Central memory CD8-positive, alpha-beta T cell (primary cell): ENCODE results near the gene OR11L1.

Experiments used
- ATAC-seq: fragments of 150-1000 bp; cut with Tn5 transposase; replicated peaks from 2 replicates; pipeline ENCODE4 v1.10.0; 2022; ENCODE audit warnings: mild to moderate bottlenecking, moderate FRiP score, moderate number of reproducible peaks; ENCODE audit not compliant: poor library complexity, severe bottlenecking; ENCODE audit errors: extremely low read depth
- DNase-seq, 2 donors: peaks; one replicate each; pipeline ENCODE4 v3.0.0; 2021; ENCODE audit warnings: low spot score in 2 of 2
- H3K27ac Mint-ChIP-seq: one replicate; pipeline ENCODE4 v1.8.0; 2022; ENCODE audit warnings: low read depth, mild to moderate bottlenecking, moderate library complexity, mixed read lengths
- H3K27me3 Mint-ChIP-seq: one replicate; pipeline ENCODE4 v1.8.0; 2022; ENCODE audit warnings: mixed read lengths
- H3K36me3 Mint-ChIP-seq: one replicate; pipeline ENCODE4 v1.8.0; 2022; ENCODE audit warnings: mild to moderate bottlenecking, moderate library complexity, mixed read lengths; ENCODE audit not compliant: insufficient read depth
- H3K4me1 Mint-ChIP-seq: one replicate; pipeline ENCODE4 v1.8.0; 2022; ENCODE audit warnings: mixed read lengths
- H3K4me3 Mint-ChIP-seq: one replicate; pipeline ENCODE4 v1.8.0; 2022; ENCODE audit warnings: mild to moderate bottlenecking, moderate library complexity, mixed read lengths
- H3K9me3 Mint-ChIP-seq: one replicate; pipeline ENCODE4 v1.8.0; 2022; ENCODE audit warnings: mixed read lengths

OR11L1 gene

GRCh38 chr1:247845693-247846017 lies 4.0 kb upstream of the OR11L1 start:
- no peaks in the 10 kb centered on the region for H3K9me3 Mint-ChIP-seq
- DNase-seq (no peak), ATAC-seq (no peak)
- no peaks in the 10 kb centered on the region for H3K4me1 Mint-ChIP-seq
- no peak overlapping the region for H3K27ac Mint-ChIP-seq
- no peaks in the 10 kb centered on the region for H3K27me3 Mint-ChIP-seq
- no peak overlapping the region for H3K4me3 Mint-ChIP-seq
- H3K36me3 Mint-ChIP-seq = no peaks in the 10 kb centered on the region

GRCh38 chr1:247845011-247845692 lies 3.5 kb upstream of the OR11L1 start:
- H3K36me3 Mint-ChIP-seq = no peaks in the 10 kb centered on the region
- DNase-seq (no peak), ATAC-seq (no peak)
- H3K27me3 Mint-ChIP-seq = no peaks in the 10 kb centered on the region
- no peak overlapping the region for H3K4me3 Mint-ChIP-seq
- no peak overlapping the region for H3K27ac Mint-ChIP-seq
- no peaks in the 10 kb centered on the region for H3K9me3 Mint-ChIP-seq
- H3K4me1 Mint-ChIP-seq = no peaks in the 10 kb centered on the region

GRCh38 chr1:247843411-247843810 lies 1.7 kb upstream of the OR11L1 start:
- Mint-ChIP-seq H3K36me3 (no peaks in the 10 kb centered on the region), H3K27ac (no peak overlapping the region), H3K4me1 (no peaks in the 10 kb centered on the region), H3K4me3 (no peak overlapping the region), H3K9me3 (peaks cover 5% of the 10 kb centered on the region), H3K27me3 (no peaks in the 10 kb centered on the region)
- no peak for ATAC-seq
- no peak for DNase-seq

- DNase-seq (no peak), ATAC-seq (no peak)
- Mint-ChIP-seq H3K27me3 (no peaks in the 10 kb centered on the region), H3K4me1 (no peaks in the 10 kb centered on the region), H3K27ac (no peak overlapping the region), H3K9me3 (peaks cover 10% of the 10 kb centered on the region), H3K36me3 (no peaks in the 10 kb centered on the region), H3K4me3 (no peak overlapping the region)
These were observed 878 bp downstream of the OR11L1 start for GRCh38 chr1:247840818-247841217.

GRCh38 chr1:247833601-247834000 lies 8.1 kb downstream of the OR11L1 start:
- H3K27me3 Mint-ChIP-seq = no peaks in the 10 kb centered on the region
- H3K4me1 Mint-ChIP-seq = no peaks in the 10 kb centered on the region
- H3K36me3 Mint-ChIP-seq = no peaks in the 10 kb centered on the region
- peaks cover 11% of the 10 kb centered on the region for H3K9me3 Mint-ChIP-seq
- no peak overlapping the region for H3K27ac Mint-ChIP-seq
- ATAC-seq = no peak
- H3K4me3 Mint-ChIP-seq = no peak overlapping the region
- no peak for DNase-seq

- peaks cover 5% of the 10 kb centered on the region for H3K9me3 Mint-ChIP-seq
- H3K4me3 Mint-ChIP-seq = no peak overlapping the region
- no peak for DNase-seq
- no peaks in the 10 kb centered on the region for H3K4me1 Mint-ChIP-seq
- no peak overlapping the region for H3K27ac Mint-ChIP-seq
- H3K36me3 Mint-ChIP-seq = no peaks in the 10 kb centered on the region
- no peak for ATAC-seq
- no peaks in the 10 kb centered on the region for H3K27me3 Mint-ChIP-seq
These were observed 12.0 kb downstream of the OR11L1 start for GRCh38 chr1:247829656-247830055.

- ATAC-seq = no peak
- no peaks in the 10 kb centered on the region for H3K27me3 Mint-ChIP-seq
These were observed 16.3 kb downstream of the OR11L1 start for GRCh38 chr1:247825362-247825761.

GRCh38 chr1:247824023-247824422 lies 17.7 kb downstream of the OR11L1 start, which contains the start of gene OR14A16:
OR14A16 (minus strand) TSS chr1:247824119; CDS start chr1:247815729, 8,390 bp downstream.
- no peak within 1 kb of the TSS for H3K4me3 Mint-ChIP-seq
- no peaks in the 10 kb centered on the region for H3K36me3 Mint-ChIP-seq
- H3K4me1 Mint-ChIP-seq = no peaks in the 10 kb centered on the region
- ATAC-seq = no peak
- H3K27me3 Mint-ChIP-seq = no peaks in the 10 kb centered on the region
- H3K27ac Mint-ChIP-seq = no peak within 1 kb of the TSS
- H3K9me3 Mint-ChIP-seq = no peaks in the 10 kb centered on the region
- no peak for DNase-seq

More at GRCh38 chr1:247825362-247825761, 16.3 kb downstream of the OR11L1 start:
- no peak for DNase-seq
- no peak overlapping the region for H3K4me3 Mint-ChIP-seq
- no peaks in the 10 kb centered on the region for H3K4me1 Mint-ChIP-seq
- H3K27ac Mint-ChIP-seq = no peak overlapping the region
- no peaks in the 10 kb centered on the region for H3K9me3 Mint-ChIP-seq
- H3K36me3 Mint-ChIP-seq = no peaks in the 10 kb centered on the region

GRCh38 chr1:247822060-247822459 lies 19.6 kb downstream of the OR11L1 start:
- no peak for DNase-seq
- no peaks in the 10 kb centered on the region for H3K27me3 Mint-ChIP-seq
- H3K36me3 Mint-ChIP-seq = no peaks in the 10 kb centered on the region
- H3K4me1 Mint-ChIP-seq = no peaks in the 10 kb centered on the region
- ATAC-seq = no peak
- H3K9me3 Mint-ChIP-seq = peaks cover 4% of the 10 kb centered on the region
- no peak overlapping the region for H3K4me3 Mint-ChIP-seq
- H3K27ac Mint-ChIP-seq = no peak overlapping the region

GRCh38 chr1:247812637-247813036 lies 29.1 kb downstream of the OR11L1 start:
- DNase-seq = no peak
- no peak for ATAC-seq
- no peaks in the 10 kb centered on the region for H3K36me3 Mint-ChIP-seq
- H3K27me3 Mint-ChIP-seq = no peaks in the 10 kb centered on the region
- peaks cover 15% of the 10 kb centered on the region for H3K9me3 Mint-ChIP-seq
- H3K27ac Mint-ChIP-seq = no peak overlapping the region
- H3K4me3 Mint-ChIP-seq = no peak overlapping the region
- no peaks in the 10 kb centered on the region for H3K4me1 Mint-ChIP-seq

- no peak for DNase-seq
- no peaks in the 10 kb centered on the region for H3K36me3 Mint-ChIP-seq
- no peaks in the 10 kb centered on the region for H3K27me3 Mint-ChIP-seq
These were observed 44.2 kb downstream of the OR11L1 start for GRCh38 chr1:247797518-247797917.

More at GRCh38 chr1:247797518-247797917, 44.2 kb downstream of the OR11L1 start:
- no peak overlapping the region for H3K27ac Mint-ChIP-seq
- no peaks in the 10 kb centered on the region for H3K4me1 Mint-ChIP-seq
- H3K9me3 Mint-ChIP-seq = peaks cover 5% of the 10 kb centered on the region
- ATAC-seq = no peak
- H3K4me3 Mint-ChIP-seq = no peak overlapping the region
